ENCODE measurements around the gene RDM1. TPM values are rescaled to one million over a fixed set of nuclear protein-coding genes. Genes with fewer than 3 reads are reported as not detected.
A peak's percentile ranks its signal among the peaks of the same experiment; 100 is the strongest.

Gene RDM1
- total and polyA plus RNA-seq, 2 donors (not counting 1 experiment from before 2014, with no cell fraction given) = 0.48 to 0.83 TPM

GRCh38 chr17:35947156-35947585 lies 16.6 kb upstream of the RDM1 start:
- no peaks in the 10 kb centered on the region for H3K4me1 ChIP-seq (ENCODE audit: control insufficient read depth, extremely low read depth, insufficient read depth, low read length)
- peak overlapping the region; percentile 35 for H2AFZ ChIP-seq (ENCODE audit: low read length)
- H3K36me3 ChIP-seq (ENCODE audit: control insufficient read depth, insufficient read depth, low read length) = no peaks in the 10 kb centered on the region
- H3K79me2 ChIP-seq (ENCODE audit: control insufficient read depth, insufficient read depth, low read length) = no peaks in the 10 kb centered on the region
- H4K20me1 ChIP-seq (ENCODE audit: control insufficient read depth, extremely low read depth, insufficient read depth, low read length) = no peaks in the 10 kb centered on the region
- peaks cover 6% of the 10 kb centered on the region for H3K27me3 ChIP-seq (ENCODE audit: control insufficient read depth, insufficient read depth, low read length)
- H3K9me3 ChIP-seq (ENCODE audit: control insufficient read depth, insufficient read depth, low read depth, low read length) = no peaks in the 10 kb centered on the region
- TF ChIP-seq CTCF (conservative IDR thresholded peaks at IDR 0.05 in 1 of 2, IDR thresholded peaks at IDR 0.05 in 1 of 2; ENCODE audit: low read depth in 1 of 2, low read length in 2 of 2) (peak; percentile 80 to 83), EZH2 (IDR thresholded peaks at IDR 0.05; ENCODE audit: low read length, missing control alignments) (no peak)
- H3K27ac ChIP-seq (ENCODE audit: insufficient read depth, low read length) = no peak overlapping the region
- H3K4me2 ChIP-seq (ENCODE audit: extremely low read depth, insufficient read depth, low read length) = no peak overlapping the region
- peak; percentile 33 to 35 for DNase-seq (ENCODE audit: low read depth in 2 of 2)
- H3K9ac ChIP-seq (ENCODE audit: insufficient read depth, low read length) = no peak overlapping the region
- H3K4me3 ChIP-seq (replicated peaks in 1 of 4; ENCODE audit: control extremely low read depth in 1 of 4, insufficient read depth in 1 of 4, low read depth in 3 of 4, low read length in 4 of 4) = peak overlapping the region in 1 of 4 experiments; percentile 25

- Histone ChIP-seq H3K9ac (ENCODE audit: insufficient read depth, low read length) (no peak overlapping the region), H3K27ac (ENCODE audit: insufficient read depth, low read length) (no peak overlapping the region), H3K36me3 (ENCODE audit: control insufficient read depth, insufficient read depth, low read length) (no peaks in the 10 kb centered on the region), H3K79me2 (ENCODE audit: control insufficient read depth, insufficient read depth, low read length) (no peaks in the 10 kb centered on the region), H3K4me3 (replicated peaks in 1 of 4; ENCODE audit: control extremely low read depth in 1 of 4, insufficient read depth in 1 of 4, low read depth in 3 of 4, low read length in 4 of 4) (no peak overlapping the region), H4K20me1 (ENCODE audit: control insufficient read depth, extremely low read depth, insufficient read depth, low read length) (no peaks in the 10 kb centered on the region), H3K9me3 (ENCODE audit: control insufficient read depth, insufficient read depth, low read depth, low read length) (no peaks in the 10 kb centered on the region), H3K4me1 (ENCODE audit: control insufficient read depth, extremely low read depth, insufficient read depth, low read length) (no peaks in the 10 kb centered on the region), H3K4me2 (ENCODE audit: extremely low read depth, insufficient read depth, low read length) (no peak overlapping the region), H3K27me3 (ENCODE audit: control insufficient read depth, insufficient read depth, low read length) (no peaks in the 10 kb centered on the region), H2AFZ (ENCODE audit: low read length) (no peak overlapping the region)
- no peak for DNase-seq (ENCODE audit: low read depth in 2 of 2)
- TF ChIP-seq EZH2 (IDR thresholded peaks at IDR 0.05; ENCODE audit: low read length, missing control alignments) (no peak), CTCF (conservative IDR thresholded peaks at IDR 0.05 in 1 of 2, IDR thresholded peaks at IDR 0.05 in 1 of 2; ENCODE audit: low read depth in 1 of 2, low read length in 2 of 2) (no peak)
These were observed 13.6 kb upstream of the RDM1 start for GRCh38 chr17:35944151-35944550.

- H3K27me3 ChIP-seq (ENCODE audit: control insufficient read depth, insufficient read depth, low read length) = no peaks in the 10 kb centered on the region
- no peak within 1 kb of the TSS for H3K4me3 ChIP-seq (replicated peaks in 1 of 4; ENCODE audit: control extremely low read depth in 1 of 4, insufficient read depth in 1 of 4, low read depth in 3 of 4, low read length in 4 of 4)
- H4K20me1 ChIP-seq (ENCODE audit: control insufficient read depth, extremely low read depth, insufficient read depth, low read length) = no peaks in the 10 kb centered on the region
- H3K9me3 ChIP-seq (ENCODE audit: control insufficient read depth, insufficient read depth, low read depth, low read length) = no peaks in the 10 kb centered on the region
- no peaks in the 10 kb centered on the region for H3K36me3 ChIP-seq (ENCODE audit: control insufficient read depth, insufficient read depth, low read length)
- no peak within 1 kb of the TSS for H2AFZ ChIP-seq (ENCODE audit: low read length)
- no peaks in the 10 kb centered on the region for H3K79me2 ChIP-seq (ENCODE audit: control insufficient read depth, insufficient read depth, low read length)
- no peaks in the 10 kb centered on the region for H3K4me1 ChIP-seq (ENCODE audit: control insufficient read depth, extremely low read depth, insufficient read depth, low read length)
- H3K27ac ChIP-seq (ENCODE audit: insufficient read depth, low read length) = no peak within 1 kb of the TSS
- no peak for TF ChIP-seq EZH2 (IDR thresholded peaks at IDR 0.05; ENCODE audit: low read length, missing control alignments)
- no peak for TF ChIP-seq CTCF (conservative IDR thresholded peaks at IDR 0.05 in 1 of 2, IDR thresholded peaks at IDR 0.05 in 1 of 2; ENCODE audit: low read depth in 1 of 2, low read length in 2 of 2)
- no peak within 1 kb of the TSS for H3K4me2 ChIP-seq (ENCODE audit: extremely low read depth, insufficient read depth, low read length)
- H3K9ac ChIP-seq (ENCODE audit: insufficient read depth, low read length) = no peak within 1 kb of the TSS
- no peak for DNase-seq (ENCODE audit: low read depth in 2 of 2)
These were observed 13.0 kb upstream of the RDM1 start, which contains the start of gene LYZL6 for GRCh38 chr17:35943537-35943936. Gene LYZL6, minus strand, starts transcription at chr17:35943713. Its CDS starts 4,357 bp downstream, at chr17:35939356.

Measured in fibroblast of lung (primary cell).